Tibial nerve (tissue), 3 donors: ENCODE data around the gene FAM124A.

ENCODE experiments used
- CTCF ChIP-seq, 5 experiments: fragments of 200-600 bp in 3 of 5; fragments of 450-650 bp in 2 of 5; sonication (generic) in 3 of 5; IDR thresholded peaks; one replicate each; pipeline ENCODE4 v1.5.1; 2016 to 2019; ENCODE audit warnings: antibody characterized with exemption in 5 of 5, mild to moderate bottlenecking in 3 of 5, moderate library complexity in 2 of 5
- POLR2A ChIP-seq, 2 donors: fragments of 450-650 bp; IDR thresholded peaks; one replicate each; pipeline ENCODE4 v1.6.1; 2017; ENCODE audit warnings: antibody characterized with exemption in 2 of 2, mild to moderate bottlenecking in 2 of 2, moderate library complexity in 2 of 2

GRCh38 chr13:51245583-51245982 lies 23.4 kb downstream of the FAM124A start:
- TF ChIP-seq POLR2A (IDR thresholded peaks at IDR 0.05) (no peak), CTCF (IDR thresholded peaks at IDR 0.05) (no peak)
